COR-L47 (cell line): ENCODE data around the gene OSBPL2.

Experiments used
- DNase-seq: peaks from one replicate; lab custom pipeline; 2025; lab: John Stamatoyannopoulos, UW

The OSBPL2 gene

GRCh38 chr20:62313460-62314338 is 75.4 kb downstream of the OSBPL2 start:
- no peak for DNase-seq

GRCh38 chr20:62314339-62314638 is 76.0 kb downstream of the OSBPL2 start:
- DNase-seq, result no peak

GRCh38 chr20:62314711-62315302 is 76.5 kb downstream of the OSBPL2 start:
- DNase-seq, result no peak

GRCh38 chr20:62315773-62316172 is 77.5 kb downstream of the OSBPL2 start:
- no peak for DNase-seq

GRCh38 chr20:62316331-62317166 is 78.2 kb downstream of the OSBPL2 start:
- no peak for DNase-seq

- DNase-seq, result no peak
Observed at GRCh38 chr20:62317167-62317655, 78.9 kb downstream of the OSBPL2 start.

- DNase-seq, result no peak
Observed at GRCh38 chr20:62318400-62319345, 80.4 kb downstream of the OSBPL2 start.

- DNase-seq, result no peak
Observed at GRCh38 chr20:62319346-62319909, 81.1 kb downstream of the OSBPL2 start.

GRCh38 chr20:62320581-62321354 is 82.4 kb downstream of the OSBPL2 start:
- DNase-seq, result no peak

GRCh38 chr20:62321521-62321948 is 83.2 kb downstream of the OSBPL2 start:
- no peak for DNase-seq

- no peak for DNase-seq
Observed at GRCh38 chr20:62321975-62322374, 83.7 kb downstream of the OSBPL2 start.

- DNase-seq, result no peak
Observed at GRCh38 chr20:62322492-62323041, 84.2 kb downstream of the OSBPL2 start.

GRCh38 chr20:62323146-62323979 is 85.0 kb downstream of the OSBPL2 start:
- DNase-seq, result no peak

GRCh38 chr20:62323980-62324906 is 85.9 kb downstream of the OSBPL2 start:
- no peak for DNase-seq

GRCh38 chr20:62325172-62325905 is 87.0 kb downstream of the OSBPL2 start:
- DNase-seq, result no peak

GRCh38 chr20:62326559-62326958 is 88.2 kb downstream of the OSBPL2 start:
- no peak for DNase-seq
